Spleen (tissue), 7 donors: Measurements from ENCODE around the gene PIM3.

Experiments used
- POLR2A ChIP-seq, 3 donors: fragments of 450-650 bp; IDR thresholded peaks; one replicate each; pipeline ENCODE4 v1.5.1; 2017; ENCODE audit warnings: antibody characterized with exemption in 3 of 3, mild to moderate bottlenecking in 1 of 3
- TF ChIP-seq, protein P1 (sequence below), 11 experiments: fragments of 200-600 bp in 7 of 11; fragments of 450-650 bp in 4 of 11; sonication (generic) in 4 of 11; IDR thresholded peaks in 8 of 11; conservative IDR thresholded peaks in 3 of 11; 1 replicate in 7 of 11; 2 replicates in 4 of 11; pipeline versions ENCODE4 v1.4.0 to v1.8.0; 2016 to 2021; ENCODE audit warnings: antibody characterized with exemption in 11 of 11, inconsistent platforms in 4 of 11, mild to moderate bottlenecking in 1 of 11
- donor health status: DM: no; HTN: no; CAD: no; lungs with moderate emphysema.
- donor health status: DM: no; HTN: no; CAD: no.
- donor health status: DM: no; HTN: no; CAD: no.

DNA sequence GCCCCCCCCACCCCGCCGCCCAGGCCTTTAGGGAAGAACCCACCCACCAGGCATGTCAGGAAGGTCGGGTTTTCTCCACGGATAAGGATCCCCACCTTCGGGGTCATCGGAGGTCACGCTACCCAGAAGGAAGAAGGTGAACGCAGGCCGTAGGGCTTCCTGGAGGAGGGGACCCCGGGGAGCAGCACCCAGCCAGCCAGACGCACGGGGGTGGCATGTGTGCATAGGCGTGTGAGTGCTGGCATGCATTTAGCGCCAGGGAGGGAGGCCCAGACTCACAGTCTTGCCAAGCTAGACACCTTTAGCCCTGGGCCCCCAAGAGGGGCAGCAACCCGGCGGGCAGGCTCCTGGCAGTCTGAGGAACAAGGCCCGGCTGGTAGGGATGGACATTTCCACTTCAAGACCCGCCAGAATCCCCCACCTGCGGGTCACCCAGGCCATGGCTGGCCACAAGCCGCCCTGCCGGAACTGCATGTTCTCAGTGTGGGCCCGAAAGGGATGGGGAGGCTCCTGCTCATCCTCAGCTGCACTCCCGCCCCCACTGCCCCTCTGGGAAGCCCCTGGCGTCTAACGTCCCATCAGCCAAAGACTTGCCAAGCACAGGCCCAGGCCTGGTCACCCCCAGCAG is 16.7 kb upstream of the PIM3 start:
- no peak for TF ChIP-seq POLR2A (IDR thresholded peaks at IDR 0.05)
- TF ChIP-seq, protein P1, sequence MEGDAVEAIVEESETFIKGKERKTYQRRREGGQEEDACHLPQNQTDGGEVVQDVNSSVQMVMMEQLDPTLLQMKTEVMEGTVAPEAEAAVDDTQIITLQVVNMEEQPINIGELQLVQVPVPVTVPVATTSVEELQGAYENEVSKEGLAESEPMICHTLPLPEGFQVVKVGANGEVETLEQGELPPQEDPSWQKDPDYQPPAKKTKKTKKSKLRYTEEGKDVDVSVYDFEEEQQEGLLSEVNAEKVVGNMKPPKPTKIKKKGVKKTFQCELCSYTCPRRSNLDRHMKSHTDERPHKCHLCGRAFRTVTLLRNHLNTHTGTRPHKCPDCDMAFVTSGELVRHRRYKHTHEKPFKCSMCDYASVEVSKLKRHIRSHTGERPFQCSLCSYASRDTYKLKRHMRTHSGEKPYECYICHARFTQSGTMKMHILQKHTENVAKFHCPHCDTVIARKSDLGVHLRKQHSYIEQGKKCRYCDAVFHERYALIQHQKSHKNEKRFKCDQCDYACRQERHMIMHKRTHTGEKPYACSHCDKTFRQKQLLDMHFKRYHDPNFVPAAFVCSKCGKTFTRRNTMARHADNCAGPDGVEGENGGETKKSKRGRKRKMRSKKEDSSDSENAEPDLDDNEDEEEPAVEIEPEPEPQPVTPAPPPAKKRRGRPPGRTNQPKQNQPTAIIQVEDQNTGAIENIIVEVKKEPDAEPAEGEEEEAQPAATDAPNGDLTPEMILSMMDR (IDR thresholded peaks at IDR 0.05 in 8 of 11, conservative IDR thresholded peaks at IDR 0.05 in 3 of 11), result no peak
